HepG2 (cell line): Measurements from ENCODE around the gene RGS14. TPM values are rescaled to one million over a fixed set of nuclear protein-coding genes. Genes with fewer than 3 reads are reported as not detected.

ENCODE experiments used
- ATAC-seq: fragments of 200-7000 bp; cut with Tn5 transposase; 3 replicates; pipeline ENCODE4 v1.9.1; 2020; ENCODE audit warnings: mild to moderate bottlenecking, moderate library complexity
- BruUV-seq: library from RNA; stranded (reverse); fragments of 400-500 nt; replicated peaks from 2 replicates; lab custom pipeline; 2021; lab: Mats Ljungman, UMichigan
- CTCF ChIA-PET: fragments of 300-600 bp; formaldehyde crosslinking; extraction: SDS; loops from one replicate; lab custom pipeline; 2021; ENCODE audit warnings: low total read pairs, inconsistent platforms, low intra/inter-chr PET ratio; lab: Yijun Ruan, JAX
- POLR2A ChIA-PET: fragments of 350-600 bp; sonication (Branson Sonifier 250); formaldehyde crosslinking; loops from one replicate; lab custom pipeline; 2020; ENCODE audit warnings: antibody characterized with exemption, inconsistent platforms; lab: Yijun Ruan, JAX
- DNase-seq: peaks from one replicate; pipeline ENCODE4 v3.0.0-alpha.2; 2015; ENCODE audit warnings: low spot score
- FAIRE-seq: peaks from 3 replicates; lab custom pipeline; 2011; peaks lifted over from hg19 to GRCh38; lab: Jason Lieb, UNC
- H2AFZ ChIP-seq: one replicate; pipeline ENCODE4 v1.6.1; 2011; ENCODE audit warnings: low read length, inconsistent platforms
- H3K27ac ChIP-seq: fragments of 300-600 bp; 3 replicates; pipeline ENCODE4 v1.8.0; 2011; ENCODE audit warnings: mixed run types, mild to moderate bottlenecking, mixed read lengths, low read length, inconsistent platforms; ENCODE audit not compliant: insufficient read depth; ENCODE audit errors: extremely low read length
- H3K27me3 ChIP-seq, 2 experiments: fragments of 200-600 bp in 1 of 2; 2 replicates in 1 of 2; 3 replicates in 1 of 2; pipeline versions ENCODE4 v1.6.0 to v1.8.0; 2011; ENCODE audit warnings: low read length in 2 of 2, mild to moderate bottlenecking in 2 of 2, moderate library complexity in 2 of 2, inconsistent platforms in 1 of 2; ENCODE audit not compliant: insufficient read depth in 2 of 2, control insufficient read depth in 1 of 2
- H3K36me3 ChIP-seq, 2 experiments: fragments of 200-600 bp in 1 of 2; replicated peaks in 1 of 2; 2 replicates in 1 of 2; 3 replicates in 1 of 2; pipeline versions ENCODE4 v1.5.1 to v1.8.0; 2011; ENCODE audit warnings: low read length in 2 of 2, inconsistent platforms in 1 of 2; ENCODE audit not compliant: insufficient read depth in 2 of 2, control insufficient read depth in 1 of 2
- H3K4me1 ChIP-seq: 2 replicates; pipeline ENCODE4 v1.5.1; 2012; ENCODE audit warnings: low read length, inconsistent platforms; ENCODE audit not compliant: insufficient read depth
- H3K4me2 ChIP-seq: 2 replicates; pipeline ENCODE4 v1.6.0; 2011; ENCODE audit warnings: low read depth, low read length, inconsistent platforms
- H3K4me3 ChIP-seq, 3 experiments: fragments of 200-600 bp in 1 of 3; sonication (generic), shearing (Covaris generic) in 1 of 3; replicated peaks in 1 of 3; 2 replicates each; pipeline ENCODE4 v1.5.1; 2011 to 2016; ENCODE audit warnings: low read length in 3 of 3, inconsistent platforms in 2 of 3, low read depth in 2 of 3, mild to moderate bottlenecking in 2 of 3, control low read depth in 1 of 3, mixed read lengths in 1 of 3; ENCODE audit not compliant: insufficient read depth in 1 of 3
- H3K79me2 ChIP-seq: one replicate; pipeline ENCODE4 v1.6.1; 2011; ENCODE audit warnings: low read length, inconsistent platforms; ENCODE audit not compliant: insufficient read depth
- H3K9ac ChIP-seq: 2 replicates; pipeline ENCODE4 v1.6.0; 2011; ENCODE audit warnings: mild to moderate bottlenecking, low read depth, low read length, inconsistent platforms; ENCODE audit not compliant: insufficient read depth
- H3K9me3 ChIP-seq: 2 replicates; pipeline ENCODE4 v1.5.1; 2012; ENCODE audit warnings: mild to moderate bottlenecking, low read length
- H4K20me1 ChIP-seq: 2 replicates; pipeline ENCODE4 v1.6.0; 2011; ENCODE audit warnings: inconsistent platforms, mild to moderate bottlenecking, low read length, moderate library complexity; ENCODE audit not compliant: insufficient read depth
- ATRX ChIP-seq: sonication (generic); formaldehyde crosslinking; IDR thresholded peaks from 2 replicates; pipeline ENCODE4 v1.4.0; 2020; ENCODE audit warnings: missing genetic modification reagents, borderline replicate concordance
- DMAP1 ChIP-seq: IDR thresholded peaks from 2 replicates; pipeline ENCODE4 v1.6.1; 2016
- HCFC1 ChIP-seq: fragments of 150-350 bp; IDR thresholded peaks from 2 replicates; pipeline ENCODE4 v1.6.1; 2014; ENCODE audit warnings: low read depth, low read length
- HNRNPUL1 ChIP-seq: fragments of 200-400 bp; formaldehyde crosslinking; IDR thresholded peaks from 2 replicates; pipeline ENCODE4 v1.6.1; 2017; ENCODE audit warnings: low read depth, mild to moderate bottlenecking, low read length, moderate library complexity
- JDP2 ChIP-seq: sonication (generic); formaldehyde crosslinking; IDR thresholded peaks from 2 replicates; pipeline ENCODE4 v1.8.1; 2022; ENCODE audit warnings: missing genetic modification reagents, borderline replicate concordance
- JUN ChIP-seq: sonication (generic); formaldehyde crosslinking; IDR thresholded peaks from 2 replicates; pipeline ENCODE4 v1.4.0; 2020; ENCODE audit warnings: mild to moderate bottlenecking, missing genetic modification reagents
- NFRKB ChIP-seq: fragments of 450-650 bp; IDR thresholded peaks from 2 replicates; pipeline ENCODE4 v1.6.1; 2017
- SETDB1 ChIP-seq: sonication (generic); formaldehyde crosslinking; IDR thresholded peaks from 2 replicates; pipeline ENCODE4 v1.5.1; 2020; ENCODE audit warnings: missing genetic modification reagents, mild to moderate bottlenecking, borderline replicate concordance
- ZBTB8A ChIP-seq: sonication (generic); formaldehyde crosslinking; IDR thresholded peaks from 2 replicates; pipeline ENCODE4 v1.4.0; 2020; ENCODE audit warnings: mild to moderate bottlenecking, low read depth, missing genetic modification reagents, borderline replicate concordance
- ZNF232 ChIP-seq: sonication (generic); formaldehyde crosslinking; IDR thresholded peaks from 2 replicates; pipeline ENCODE4 v1.4.0; 2020; ENCODE audit warnings: missing genetic modification reagents, borderline replicate concordance
- ZNF605 ChIP-seq: sonication (generic); formaldehyde crosslinking; IDR thresholded peaks from 2 replicates; pipeline ENCODE4 v1.8.0; 2022; ENCODE audit warnings: mild to moderate bottlenecking, missing genetic modification reagents
- ZNF629 ChIP-seq: sonication (generic); formaldehyde crosslinking; conservative IDR thresholded peaks from 2 replicates; pipeline ENCODE4 v1.5.0; 2020; ENCODE audit warnings: missing genetic modification reagents
- ZNF747 ChIP-seq: sonication (generic); formaldehyde crosslinking; IDR thresholded peaks from 2 replicates; pipeline ENCODE4 v1.8.1; 2023; ENCODE audit warnings: missing genetic modification reagents, mild to moderate bottlenecking, borderline replicate concordance
- WGBS: methylation state at CpG from one replicate; pipeline ENCODE4 v1.1.6; 2017; ENCODE audit warnings: low lambda C conversion rate; 5-methylcytosine and 5-hydroxymethylcytosine counted together
- in situ Hi-C: cut with HindIII; loops from 2 replicates; pipeline ENCODE4 v1.10.0; 2017; ENCODE audit warnings: low pct_unique_long_range_greater_than_20kb; ENCODE audit not compliant: extremely low pct_ligation_motif_present
- intact Hi-C: fragments of 100-400 bp; cut with micrococcal nuclease; formaldehyde crosslinking; loops from one replicate; pipeline ENCODE4 v1.10.0; 2022; ENCODE audit not compliant: unreplicated experiment
- polyA plus RNA-seq, 8 experiments: library from polyadenylated mRNA; depleted of rRNA in 3 of 8; stranded (reverse) in 7 of 8; unstranded in 1 of 8; fragments of >200 nt; fragmentation: Illumina TruSeq in 4 of 8; extraction: Trizol in 4 of 8; gene quantifications; 2 replicates each; pipeline versions ENCODE4 v1.2.1 to v1.2.3, GENCODE V29; 2011 to 2016; ENCODE audit warnings: low read depth in 4 of 8, missing spikeins in 1 of 8, mixed read lengths in 1 of 8; ENCODE audit not compliant: insufficient read depth in 1 of 8
- total RNA-seq, 5 experiments: library from RNA; depleted of rRNA; stranded (reverse); fragments of >200 nt; fragmentation: Illumina TruSeq; extraction: Trizol; gene quantifications; 2 replicates each; pipeline ENCODE4 v1.2.3, GENCODE V29; 2016; ENCODE audit warnings: low read depth in 1 of 5
- TF ChIP-seq, protein P1 (sequence below): sonication (generic); formaldehyde crosslinking; IDR thresholded peaks from 2 replicates; pipeline ENCODE4 v1.5.0; 2020; ENCODE audit warnings: missing genetic modification reagents

The RGS14 gene
- total and polyA plus RNA-seq, 2 of the 13 experiments (the other 11 are each of a cell fraction or from before 2014, with no cell fraction given): 11.1 to 17.2 TPM

DNA sequence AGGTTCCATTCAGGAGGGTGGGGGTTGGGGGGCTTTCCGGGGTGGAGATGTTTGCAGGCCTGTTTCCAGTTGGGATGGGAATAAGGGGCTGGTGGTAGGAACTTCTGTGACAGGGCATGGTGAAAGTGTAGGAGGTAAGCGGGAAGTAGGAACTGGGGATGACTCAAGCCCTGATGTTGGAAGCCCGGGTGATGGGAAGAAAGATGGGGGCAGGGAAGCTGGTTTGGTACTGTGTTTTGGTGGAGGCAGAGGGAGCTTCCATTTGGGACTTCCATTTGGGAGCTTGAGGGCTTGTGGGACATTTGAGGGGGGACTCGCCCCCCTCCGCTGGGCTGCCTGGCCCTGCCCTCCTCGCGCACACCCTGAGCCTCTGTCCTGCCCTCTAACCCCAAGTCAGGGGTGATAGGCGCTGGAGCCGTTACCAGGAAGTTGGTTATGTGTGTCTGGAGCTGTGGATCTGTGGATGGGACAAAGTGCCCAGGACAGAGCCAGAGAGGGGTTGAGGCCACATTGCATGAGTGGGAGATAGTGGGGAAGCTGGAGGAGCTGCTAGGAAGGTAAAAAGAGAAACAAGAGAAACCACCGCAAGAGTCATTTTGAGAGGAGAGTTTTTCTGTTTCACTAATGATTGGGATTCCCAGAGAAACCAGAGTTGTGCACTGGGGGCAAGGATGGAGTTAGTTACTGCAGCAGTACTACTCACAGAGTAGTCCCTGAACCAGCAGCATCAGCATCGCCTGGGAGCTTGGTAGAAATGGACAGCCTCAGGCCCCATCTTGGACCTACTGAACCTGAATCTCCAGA, 6.6 kb downstream of the RGS14 start:
- peaks cover 88% of the 10 kb centered on the region for H3K4me1 ChIP-seq
- no peak for ATAC-seq
- H3K36me3 ChIP-seq: no peaks in the 10 kb centered on the region
- no peak overlapping the region for H2AFZ ChIP-seq
- no TSS peak for BruUV-seq
- H3K4me3 ChIP-seq: no peak overlapping the region
- ChIA-PET CTCF (no interaction called here), POLR2A (interaction anchor here (3.0 to 7.9 kb wide), 3 partner anchors 10 to 15 kb away, joined by 12 to 239 read pairs (median 41); partner anchors contain the start of gene LMAN2)
- in situ Hi-C loops: loop anchor here (5.0 to 25.0 kb wide), 2 partner anchors 52 to 827 kb away; partner anchors contain the start of genes CDHR2, MXD3 and RNF44
- DNase-seq: no peak
- intact Hi-C loops: no loop called here
- FAIRE-seq: no peak
- no peaks in the 10 kb centered on the region for H3K9me3 ChIP-seq
- no peaks in the 10 kb centered on the region for H4K20me1 ChIP-seq
- no peak overlapping the region for H3K27ac ChIP-seq
- 76% methylated on average over 10 of the region's 11 CpGs for WGBS
- peaks cover 0 to 23% of the 10 kb centered on the region in 2 experiments; a peak in 4 of 5 replicates for H3K27me3 ChIP-seq
- no peaks in the 10 kb centered on the region for H3K79me2 ChIP-seq
- H3K4me2 ChIP-seq: no peak overlapping the region
- no peak overlapping the region for H3K9ac ChIP-seq
- TF ChIP-seq JDP2 (CRISPR knock-in tag) (no peak), JUN (no peak), ATRX (CRISPR knock-in tag) (no peak), SETDB1 (no peak), ZNF605 (no peak), ZNF747 (no peak), HNRNPUL1 (no peak), DMAP1 (CRISPR knock-in tag) (no peak), ZBTB8A (no peak), NFRKB (no peak), ZNF629 (CRISPR knock-in tag) (no peak), HCFC1 (no peak), ZNF232 (CRISPR knock-in tag) (no peak)
- TF ChIP-seq, protein P1, sequence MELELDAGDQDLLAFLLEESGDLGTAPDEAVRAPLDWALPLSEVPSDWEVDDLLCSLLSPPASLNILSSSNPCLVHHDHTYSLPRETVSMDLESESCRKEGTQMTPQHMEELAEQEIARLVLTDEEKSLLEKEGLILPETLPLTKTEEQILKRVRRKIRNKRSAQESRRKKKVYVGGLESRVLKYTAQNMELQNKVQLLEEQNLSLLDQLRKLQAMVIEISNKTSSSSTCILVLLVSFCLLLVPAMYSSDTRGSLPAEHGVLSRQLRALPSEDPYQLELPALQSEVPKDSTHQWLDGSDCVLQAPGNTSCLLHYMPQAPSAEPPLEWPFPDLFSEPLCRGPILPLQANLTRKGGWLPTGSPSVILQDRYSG: no peak
